Activated CD8-positive, alpha-beta memory T cell treated with anti-CD3 and anti-CD28 coated beads, Interleukin-2, amount 50 U/mL, for 1 hour (primary cell): Measurements from ENCODE around the gene GZMA.
"Not testable (repeated sequence)": the region's sequence is repeated elsewhere in the genome, so short reads cannot be mapped to it uniquely, and the experiment has no call there.

ENCODE experiments used
- DNase-seq: peaks from one replicate; pipeline ENCODE4 v3.0.0-alpha.2; 2020; ENCODE audit errors: extremely low read depth

The GZMA gene

DNA sequence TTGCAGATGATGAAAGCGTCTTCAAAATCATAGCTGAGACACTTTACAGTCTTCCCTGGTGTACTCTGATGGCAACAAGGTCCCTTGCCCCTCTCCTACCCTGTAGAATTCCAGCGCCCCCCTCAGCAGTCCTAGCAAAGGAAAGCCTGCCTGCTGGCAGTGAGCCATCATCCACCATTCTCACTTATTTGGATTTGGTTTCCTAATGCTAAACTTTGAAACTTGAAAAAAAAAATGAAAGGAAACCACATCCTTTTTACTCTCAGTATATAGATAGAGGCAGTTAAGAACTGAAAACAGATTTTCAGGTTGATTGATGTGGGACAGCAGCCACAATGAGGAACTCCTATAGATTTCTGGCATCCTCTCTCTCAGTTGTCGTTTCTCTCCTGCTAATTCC lies at the start of gene GZMA:
TSS of gene GZMA (plus strand) at position 299 of the 400 bp plus-strand sequence. CDS start at position 336, 37 bp downstream.
- DNase-seq, result no peak

DNA sequence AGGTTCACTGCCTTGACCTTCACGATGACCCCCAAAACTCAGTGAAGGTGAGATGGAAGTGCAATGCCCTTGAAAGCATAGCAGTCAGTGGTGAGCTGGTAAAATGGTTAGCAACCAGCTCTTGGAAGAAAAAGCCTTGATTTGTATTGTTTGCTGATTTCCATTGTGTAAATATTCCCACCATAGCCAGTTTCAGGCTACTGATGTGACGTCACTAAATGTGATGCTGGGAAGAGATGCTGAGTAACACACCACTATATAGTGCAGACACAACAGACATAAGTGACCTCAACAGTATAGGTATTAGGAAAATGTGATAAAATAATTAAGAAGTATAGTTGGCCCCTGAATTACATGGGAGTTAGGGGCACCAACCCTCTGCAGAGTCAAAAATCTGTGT lies 47.3 kb upstream of the GZMA start:
- no peak for DNase-seq

DNA sequence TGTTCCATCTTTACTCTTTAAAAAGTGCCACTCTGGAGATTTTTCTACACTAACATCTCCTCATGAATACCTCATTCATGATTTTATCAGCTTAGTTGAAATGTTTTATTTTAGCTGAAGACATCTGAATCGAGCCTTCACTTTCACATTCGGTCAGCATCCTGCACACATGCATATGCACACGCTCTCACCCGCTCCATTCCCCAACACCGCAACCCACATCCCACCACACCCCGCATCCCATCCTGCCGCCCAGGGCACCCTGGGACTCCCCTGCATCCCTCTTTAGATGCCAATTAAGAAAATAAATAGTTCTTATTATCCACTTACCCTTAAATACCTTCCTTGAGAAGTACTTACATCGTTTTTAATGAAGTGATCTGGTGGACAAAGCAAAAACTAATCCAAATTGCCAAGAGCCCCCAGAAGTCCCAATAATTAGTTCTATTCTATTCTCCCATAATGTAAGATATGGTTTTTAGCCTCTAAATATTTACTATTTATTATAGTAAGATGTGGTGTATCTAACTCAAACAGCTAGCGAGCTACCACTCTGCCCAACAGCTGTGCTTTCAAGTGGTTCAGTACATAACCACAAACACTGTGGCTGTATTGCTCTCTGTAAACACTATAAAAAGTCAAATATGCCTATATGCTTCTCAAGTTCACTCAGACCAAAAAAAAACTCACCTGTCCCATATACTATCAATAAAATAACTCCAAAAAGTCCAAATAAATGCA lies 40.2 kb upstream of the GZMA start:
- DNase-seq, result no peak

DNA sequence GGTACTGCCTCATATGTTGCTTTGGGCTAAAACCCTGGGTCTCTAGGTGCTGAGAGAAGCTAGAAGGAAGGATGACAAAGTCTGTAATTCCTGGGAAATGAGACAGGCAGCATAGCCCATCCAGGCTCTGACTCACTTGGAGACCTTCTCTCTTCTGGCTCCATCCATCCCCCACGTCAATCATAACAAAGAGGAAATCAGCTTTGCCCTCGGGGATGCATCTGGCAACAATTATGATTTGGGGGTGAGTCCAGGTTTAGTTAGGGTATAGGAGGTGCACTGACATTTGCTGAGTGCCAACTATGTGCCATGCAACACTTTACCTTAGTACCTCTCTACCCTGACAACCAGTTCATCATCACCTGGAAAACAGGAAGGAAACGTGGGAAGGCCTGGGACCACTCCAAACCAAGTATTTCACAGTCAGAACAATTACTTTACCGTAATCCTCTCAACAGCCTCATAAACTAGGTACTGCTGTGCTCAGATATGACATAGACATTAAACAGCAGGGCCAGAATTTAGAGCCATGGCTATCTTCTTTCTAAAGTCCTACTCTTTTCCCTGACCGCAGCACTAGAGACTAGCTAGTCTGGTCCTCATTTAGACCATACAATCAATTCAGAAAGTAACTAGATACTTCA lies 39.1 kb upstream of the GZMA start:
- DNase-seq, result no peak

- no peak for DNase-seq
Measured at GRCh38 chr5:55063899-55064298, 38.5 kb upstream of the GZMA start.

DNA sequence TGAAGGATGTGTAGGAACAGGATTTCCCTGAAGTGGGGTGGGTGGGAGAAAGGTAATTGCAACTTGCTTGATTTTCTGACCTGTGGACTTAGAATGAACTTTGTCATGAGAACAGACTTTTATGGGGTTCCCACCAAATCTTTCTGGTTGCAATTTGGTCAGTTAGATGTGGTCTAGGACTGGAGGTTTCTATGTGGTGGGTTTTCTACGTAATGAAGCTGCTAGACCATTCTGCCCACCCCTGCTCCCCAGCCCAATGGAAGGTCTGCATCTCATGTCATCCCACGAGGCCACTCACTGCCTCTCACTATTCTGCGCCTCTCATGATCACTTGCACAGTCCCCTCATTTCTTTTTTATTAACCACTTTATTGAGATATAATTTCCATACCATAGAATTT lies 37.9 kb upstream of the GZMA start:
- no peak for DNase-seq

DNA sequence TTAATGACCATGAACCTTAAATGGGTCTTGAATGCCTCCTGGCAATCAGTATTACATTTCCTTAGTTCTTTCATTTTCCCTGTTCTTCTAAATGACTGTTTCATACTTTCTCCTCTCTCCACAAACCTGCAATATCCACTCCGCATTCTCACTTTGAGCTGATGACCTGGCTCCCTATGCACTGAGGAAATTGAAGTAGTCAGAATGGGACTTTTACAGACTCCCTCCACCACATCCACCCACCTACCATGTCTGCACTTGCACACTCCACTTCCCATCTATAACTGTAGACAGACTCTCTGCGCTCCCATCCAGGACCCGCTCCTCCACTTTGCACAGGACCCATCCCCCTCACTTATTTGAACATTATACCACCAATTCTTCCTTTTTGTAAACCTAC lies 36.2 kb upstream of the GZMA start:
- DNase-seq, result no peak

DNA sequence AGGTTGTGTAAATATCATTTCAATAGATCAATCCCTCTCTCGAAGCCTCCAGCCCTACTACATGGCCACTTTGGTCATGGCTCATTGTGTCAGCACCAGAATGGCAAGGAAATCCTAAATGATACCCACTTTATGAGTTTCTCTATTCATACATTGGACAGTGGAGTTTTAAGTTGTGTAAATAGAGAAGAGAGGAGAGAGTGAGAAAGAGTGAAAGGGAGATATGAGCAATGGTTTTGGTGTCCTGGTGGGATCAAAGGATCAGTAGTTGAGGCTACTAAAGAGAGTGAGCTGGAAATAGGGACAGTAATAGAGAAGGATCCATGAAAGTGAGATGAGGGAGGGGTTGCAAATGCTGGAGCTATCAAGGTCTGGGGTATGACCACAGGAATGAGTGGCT lies 31.5 kb upstream of the GZMA start:
- DNase-seq, result no peak

DNA sequence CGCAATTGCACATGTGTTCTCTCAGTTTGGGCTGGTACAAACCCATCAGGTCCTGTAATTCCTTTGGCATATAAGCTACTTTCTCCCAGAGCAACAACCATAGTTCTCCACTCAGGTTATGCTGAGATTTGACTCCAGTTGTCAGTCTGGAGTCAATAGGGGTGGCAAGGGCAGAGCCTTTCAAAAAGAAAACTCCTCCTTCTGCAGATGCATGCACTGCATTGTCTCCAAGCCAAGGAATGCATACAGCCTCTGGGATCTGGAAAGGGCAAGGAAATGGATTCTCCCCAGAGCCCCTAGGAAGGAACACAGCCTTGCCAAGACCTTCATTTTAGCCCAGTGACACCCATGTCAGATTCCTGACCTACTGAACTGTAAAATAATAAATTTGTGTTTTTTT lies 31.0 kb upstream of the GZMA start:
- no peak for DNase-seq

DNA sequence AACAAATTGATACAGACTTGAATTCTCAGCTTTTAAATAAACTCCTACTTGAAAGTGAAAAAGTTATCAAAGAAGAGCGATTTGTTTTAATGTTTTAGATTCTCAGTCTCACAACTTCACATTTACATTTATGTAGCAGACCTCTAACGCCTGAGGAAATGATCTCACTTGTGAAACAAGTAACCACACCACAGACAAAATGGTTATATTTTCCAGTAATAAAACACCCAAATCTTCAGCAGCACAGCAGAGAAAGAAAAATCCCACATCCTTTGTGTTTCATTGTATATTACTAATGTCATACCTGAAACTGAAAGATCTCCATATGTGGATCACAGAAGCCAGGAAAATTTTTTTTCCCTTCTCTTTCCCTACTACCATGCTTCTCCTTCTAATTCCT lies 29.8 kb upstream of the GZMA start:
- DNase-seq, result no peak

DNA sequence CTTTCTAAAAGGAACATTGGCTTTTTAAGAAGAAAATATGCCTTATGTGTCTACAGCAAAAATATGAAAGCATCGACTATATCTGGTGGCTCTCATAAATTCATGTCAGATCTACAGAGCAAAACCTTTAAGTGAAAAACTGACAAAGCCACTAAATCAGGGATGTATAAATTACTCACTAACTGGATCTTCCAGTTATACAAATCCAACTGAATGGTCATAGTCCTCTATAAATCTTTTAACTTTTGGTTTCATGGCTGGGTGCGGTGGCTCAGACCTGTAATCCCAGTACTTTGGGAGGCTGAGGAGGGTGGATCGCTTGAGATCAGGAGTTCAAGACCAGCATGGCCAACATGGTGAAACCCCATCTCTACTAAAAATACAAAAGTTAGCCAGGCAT lies 29.2 kb upstream of the GZMA start:
- DNase-seq, result no peak

- no peak for DNase-seq
Measured at GRCh38 chr5:55081541-55081940, 20.9 kb upstream of the GZMA start.

DNA sequence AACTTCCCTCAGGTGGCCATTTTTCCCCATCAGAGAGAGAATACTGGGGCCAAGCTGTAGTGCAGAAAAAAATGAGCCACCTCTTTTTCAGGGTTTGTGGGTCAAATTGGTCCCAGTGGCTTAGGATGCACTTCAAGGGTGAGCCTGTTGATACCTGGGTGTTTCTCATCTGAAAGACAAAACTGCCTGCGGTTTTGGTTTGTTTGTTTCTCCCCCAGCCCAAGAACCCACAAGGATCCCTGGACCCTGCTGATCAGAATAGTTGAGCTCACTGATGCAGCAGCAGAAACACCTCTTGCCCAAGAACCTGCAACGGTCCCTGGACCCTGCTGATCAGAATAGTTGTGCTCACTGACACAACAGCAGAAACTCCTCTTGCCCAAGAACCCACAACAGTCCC lies 13.1 kb upstream of the GZMA start:
- DNase-seq, result not testable (repeated sequence)

DNA sequence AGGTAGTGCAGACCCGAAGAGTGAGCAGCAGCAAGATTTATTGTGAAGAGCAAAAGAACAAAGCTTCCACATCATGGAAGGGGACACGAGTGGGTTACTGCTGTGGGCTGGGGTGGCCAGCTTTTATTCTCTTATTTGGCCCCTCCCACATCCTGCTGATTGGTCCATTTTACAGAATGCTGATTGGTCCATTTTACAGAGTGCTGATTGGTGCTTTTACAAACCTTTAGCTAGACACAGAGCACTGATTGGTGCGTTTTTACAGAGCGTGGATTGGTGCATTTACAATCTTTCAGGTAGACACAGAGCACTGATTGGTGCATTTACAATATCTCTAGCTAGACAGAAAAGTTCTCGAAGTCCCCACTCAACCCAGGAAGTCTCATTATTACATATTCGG lies 11.4 kb upstream of the GZMA start:
- not testable (repeated sequence) for DNase-seq

- DNase-seq, result no peak
Measured at GRCh38 chr5:55096182-55096581, 6.3 kb upstream of the GZMA start.

- DNase-seq, result no peak
Measured at GRCh38 chr5:55096861-55097260, 5.6 kb upstream of the GZMA start.

DNA sequence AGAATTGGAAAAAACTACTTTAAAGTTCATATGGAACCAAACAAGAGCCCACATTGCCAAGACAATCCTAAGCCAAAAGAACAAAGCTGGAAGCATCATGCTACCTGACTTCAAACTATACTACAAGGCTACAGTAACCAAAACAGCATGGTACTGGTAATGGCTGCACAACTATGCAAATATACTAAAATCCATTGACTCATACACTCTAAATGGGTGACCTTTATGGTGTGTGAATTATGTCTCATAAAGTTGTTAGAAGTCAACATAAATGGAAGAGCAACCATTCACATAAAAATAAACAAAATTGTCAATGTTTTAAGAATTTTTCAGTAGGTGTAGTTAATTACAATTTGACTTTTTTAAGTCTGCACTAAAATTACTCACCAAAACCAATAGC lies 1.3 kb upstream of the GZMA start:
- DNase-seq, result not testable (repeated sequence)

DNA sequence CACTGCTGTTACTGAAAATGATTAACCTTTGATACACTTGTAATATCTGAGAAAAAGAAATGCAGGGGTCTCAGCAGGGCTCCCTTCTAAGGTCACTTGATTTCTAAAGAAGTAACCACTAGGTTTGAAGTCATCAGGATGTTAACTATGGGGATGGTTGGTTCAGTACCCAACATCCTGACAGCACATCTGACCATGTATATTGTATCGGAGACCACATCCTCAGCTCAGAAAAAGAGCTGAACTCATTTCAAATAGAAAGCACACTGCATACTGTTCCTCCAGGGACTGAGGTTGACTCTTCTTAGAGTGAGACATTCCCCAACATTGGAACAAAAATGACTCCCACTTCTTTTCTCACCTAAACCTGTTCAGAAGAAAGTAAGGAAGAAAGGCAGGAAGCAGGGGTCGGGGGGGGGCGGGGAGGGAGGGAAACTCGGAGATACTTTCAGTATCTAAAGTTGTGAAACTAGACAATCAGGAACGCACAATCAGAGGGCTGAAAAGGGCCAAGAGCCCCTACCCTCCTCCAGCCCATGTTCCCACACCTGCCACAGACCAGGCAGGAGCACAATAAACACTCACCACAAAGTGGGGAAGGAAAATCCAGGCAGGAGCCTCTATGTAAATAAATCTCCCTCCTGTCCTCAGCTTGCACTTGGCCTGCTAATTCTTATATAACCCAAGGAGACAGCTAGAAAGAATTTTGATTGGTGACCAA lies 730 bp upstream of the GZMA start:
- DNase-seq, result no peak

- DNase-seq, result no peak
Measured at GRCh38 chr5:55104036-55104772, 1.8 kb downstream of the GZMA start.

GRCh38 chr5:55104946-55105701 lies 2.7 kb downstream of the GZMA start:
- no peak for DNase-seq

GRCh38 chr5:55105976-55106375 lies 3.5 kb downstream of the GZMA start:
- DNase-seq, result not testable (repeated sequence)

- DNase-seq, result no peak
Measured at GRCh38 chr5:55108661-55109060, 6.2 kb downstream of the GZMA start.
